ENCODE data around the gene KPNA6. TPM values are rescaled to one million over a fixed set of nuclear protein-coding genes. Genes with fewer than 3 reads are reported as not detected.

The KPNA6 gene
- total RNA-seq, 3 donors from 2014 or later (not counting 1 experiment from before 2014, with no cell fraction given), result 48.6 to 59.0 (median 52.8) TPM

GRCh38 chr1:32105338-32105737 lies 2.5 kb upstream of the KPNA6 start:
- ATAC-seq, result no peak
- no peak overlapping the region for H3K27ac Mint-ChIP-seq
- no peaks in the 10 kb centered on the region for H3K27me3 Mint-ChIP-seq (ENCODE audit: low read depth in 2 of 2)

GRCh38 chr1:32106663-32107275 lies 1.1 kb upstream of the KPNA6 start:
- H3K27ac ChIP-seq (ENCODE audit: low read length), result no peak overlapping the region
- no peak overlapping the region for H3K4me3 ChIP-seq (ENCODE audit: low read length)
- Mint-ChIP-seq H3K4me3 (peak overlapping the region; percentile 69), H3K36me3 (no peaks in the 10 kb centered on the region), H3K27ac (peak overlapping the region; percentile 95 to 98), H3K4me1 (peaks cover 29 to 34% of the 10 kb centered on the region in 2 donors), H3K27me3 (ENCODE audit: low read depth in 2 of 2) (no peaks in the 10 kb centered on the region), H3K9me3 (no peaks in the 10 kb centered on the region)
- peaks cover 34% of the 10 kb centered on the region for H3K4me1 ChIP-seq (ENCODE audit: control insufficient read depth, insufficient read depth, low read length)
- DNase-seq, result no peak
- H3K36me3 ChIP-seq (ENCODE audit: control insufficient read depth, insufficient read depth, low read length), result peaks cover 3% of the 10 kb centered on the region
- no peaks in the 10 kb centered on the region for H3K27me3 ChIP-seq (ENCODE audit: control insufficient read depth, insufficient read depth, low read length)
- TF ChIP-seq CTCF (IDR thresholded peaks at IDR 0.05), result no peak
- intact Hi-C loops (cut with micrococcal nuclease), result loop anchor here (5.0 kb wide), 1 partner anchor 71 kb away; the partner anchor contains the start of gene TXLNA
- WGBS (ENCODE audit: insufficient coverage), result 94% methylated on average over 7 of the region's 9 CpGs
- ATAC-seq, result no peak
- H3K9me3 ChIP-seq (ENCODE audit: control insufficient read depth, insufficient read depth, low read length), result no peaks in the 10 kb centered on the region

More at GRCh38 chr1:32105338-32105737, 2.5 kb upstream of the KPNA6 start:
- Histone ChIP-seq H3K27ac (ENCODE audit: low read length) (no peak overlapping the region), H3K4me3 (ENCODE audit: low read length) (no peak overlapping the region), H3K9me3 (ENCODE audit: control insufficient read depth, insufficient read depth, low read length) (no peaks in the 10 kb centered on the region), H3K36me3 (ENCODE audit: control insufficient read depth, insufficient read depth, low read length) (peaks cover 11% of the 10 kb centered on the region), H3K27me3 (ENCODE audit: control insufficient read depth, insufficient read depth, low read length) (no peaks in the 10 kb centered on the region), H3K4me1 (ENCODE audit: control insufficient read depth, insufficient read depth, low read length) (peaks cover 25% of the 10 kb centered on the region)
- DNase-seq, result no peak
- Mint-ChIP-seq H3K9me3 (no peaks in the 10 kb centered on the region), H3K36me3 (no peaks in the 10 kb centered on the region), H3K4me1 (peaks cover 15 to 20% of the 10 kb centered on the region in 2 donors), H3K4me3 (peak overlapping the region; percentile 35)
- no peak for TF ChIP-seq CTCF (IDR thresholded peaks at IDR 0.05)
- WGBS (ENCODE audit: insufficient coverage), result 94% methylated on average over 1 of the region's 1 CpG
- intact Hi-C loops (cut with micrococcal nuclease), result loop anchor here (5.0 kb wide), 1 partner anchor 72 kb away; the partner anchor contains the start of gene TXLNA

GRCh38 chr1:32111040-32111623 lies 3.3 kb downstream of the KPNA6 start:
- H3K4me1 Mint-ChIP-seq, result peaks cover 50 to 51% of the 10 kb centered on the region in 2 donors
- no peak for ATAC-seq
- H3K27ac Mint-ChIP-seq, result peak overlapping the region; percentile 35 to 95
- H3K27me3 Mint-ChIP-seq (ENCODE audit: low read depth in 2 of 2), result no peaks in the 10 kb centered on the region
- H3K9me3 Mint-ChIP-seq, result no peaks in the 10 kb centered on the region
- H3K27ac ChIP-seq (ENCODE audit: low read length), result peak overlapping the region; percentile 19
- TF ChIP-seq CTCF (IDR thresholded peaks at IDR 0.05), result no peak
- DNase-seq, result peak in 1 of 2 donors; percentile 24
- intact Hi-C loops (cut with micrococcal nuclease), result no loop called here
- peaks cover 43% of the 10 kb centered on the region for H3K4me1 ChIP-seq (ENCODE audit: control insufficient read depth, insufficient read depth, low read length)
- WGBS (ENCODE audit: insufficient coverage), result no CpG with 5 or more reads among the region's 2 CpGs
- no peak overlapping the region for H3K4me3 ChIP-seq (ENCODE audit: low read length)
- no peaks in the 10 kb centered on the region for H3K27me3 ChIP-seq (ENCODE audit: control insufficient read depth, insufficient read depth, low read length)
- peak overlapping the region; percentile 55 for H3K4me3 Mint-ChIP-seq
- H3K36me3 ChIP-seq (ENCODE audit: control insufficient read depth, insufficient read depth, low read length), result peaks cover 2% of the 10 kb centered on the region
- no peaks in the 10 kb centered on the region for H3K36me3 Mint-ChIP-seq
- no peaks in the 10 kb centered on the region for H3K9me3 ChIP-seq (ENCODE audit: control insufficient read depth, insufficient read depth, low read length)

Data from natural killer cell (primary cell).